GM10847 (cell line): ENCODE results near the gene CACNA1H.

Experiments
- POLR2A ChIP-seq: IDR thresholded peaks from 2 replicates; pipeline ENCODE4 v1.6.1; 2011; ENCODE audit not compliant: insufficient read length; ENCODE audit errors: extremely low read depth

The CACNA1H gene

DNA sequence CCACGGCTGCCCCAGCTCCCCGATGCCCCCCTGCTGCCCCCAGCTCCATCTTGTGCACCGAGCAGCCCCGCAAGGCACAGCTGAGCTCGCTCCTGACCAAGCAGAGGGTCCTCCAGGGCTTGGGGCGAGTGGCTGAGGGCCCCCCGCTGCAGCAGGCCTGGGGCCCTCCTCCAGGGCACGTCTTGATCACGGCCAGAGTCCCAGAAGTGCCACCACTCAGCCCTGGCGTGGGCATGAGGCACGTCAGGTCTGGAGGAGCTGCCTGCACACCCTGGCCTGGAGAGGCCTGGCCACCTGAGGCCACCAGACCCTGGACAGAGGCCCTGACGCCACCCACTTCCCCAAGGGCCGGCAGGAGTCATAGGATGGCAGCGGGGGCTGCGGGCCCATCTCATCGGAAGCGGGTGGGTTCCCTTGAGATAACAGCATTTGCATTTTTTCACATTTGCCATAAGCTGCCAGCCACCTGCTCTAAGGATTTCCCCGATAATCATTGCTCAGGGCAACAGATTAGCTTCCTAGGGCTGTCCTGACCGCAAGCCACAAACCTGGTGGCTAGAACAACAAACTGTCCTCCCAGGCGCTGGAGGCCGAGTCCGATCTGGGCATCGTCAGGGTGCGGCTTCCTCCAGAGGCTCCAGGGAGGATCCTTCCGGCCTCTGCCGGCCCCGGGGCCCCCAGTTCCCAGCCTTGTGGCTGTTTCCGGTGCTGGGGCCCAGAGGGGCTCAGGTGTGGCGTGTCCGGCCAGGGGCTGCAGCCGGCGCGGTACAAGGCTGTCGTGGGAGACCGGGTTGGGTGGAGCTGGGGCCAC, 32.9 kb upstream of the CACNA1H start:
- no peak for TF ChIP-seq POLR2A

DNA sequence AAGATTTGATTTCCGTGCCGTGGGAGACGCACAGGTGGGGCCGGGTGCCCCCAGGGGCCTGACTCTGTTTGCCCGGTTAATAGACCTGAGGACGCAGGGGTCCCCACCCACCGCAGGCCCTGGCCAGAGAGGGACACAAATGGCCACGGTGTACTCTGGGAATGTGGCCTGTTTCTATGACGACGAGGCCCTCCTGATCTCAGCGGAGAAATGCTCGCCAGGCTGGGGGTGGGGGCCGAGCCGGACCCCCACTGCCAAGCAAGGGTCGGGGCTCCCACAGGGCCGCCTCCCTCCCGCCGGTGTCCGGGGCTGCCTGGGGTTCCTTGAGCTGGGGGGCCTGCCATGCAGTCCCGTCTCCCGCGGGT, 32.3 kb upstream of the CACNA1H start:
- no peak for TF ChIP-seq POLR2A

- TF ChIP-seq POLR2A: no peak
Observed at GRCh38 chr16:1121009-1121408, 31.9 kb upstream of the CACNA1H start.

- no peak for TF ChIP-seq POLR2A
Observed at GRCh38 chr16:1121601-1122397, 31.1 kb upstream of the CACNA1H start.

- no peak for TF ChIP-seq POLR2A
Observed at GRCh38 chr16:1122398-1122765, 30.5 kb upstream of the CACNA1H start.

GRCh38 chr16:1123525-1124230, 29.2 kb upstream of the CACNA1H start:
- no peak for TF ChIP-seq POLR2A

GRCh38 chr16:1124291-1124690, 28.6 kb upstream of the CACNA1H start:
- TF ChIP-seq POLR2A: no peak

DNA sequence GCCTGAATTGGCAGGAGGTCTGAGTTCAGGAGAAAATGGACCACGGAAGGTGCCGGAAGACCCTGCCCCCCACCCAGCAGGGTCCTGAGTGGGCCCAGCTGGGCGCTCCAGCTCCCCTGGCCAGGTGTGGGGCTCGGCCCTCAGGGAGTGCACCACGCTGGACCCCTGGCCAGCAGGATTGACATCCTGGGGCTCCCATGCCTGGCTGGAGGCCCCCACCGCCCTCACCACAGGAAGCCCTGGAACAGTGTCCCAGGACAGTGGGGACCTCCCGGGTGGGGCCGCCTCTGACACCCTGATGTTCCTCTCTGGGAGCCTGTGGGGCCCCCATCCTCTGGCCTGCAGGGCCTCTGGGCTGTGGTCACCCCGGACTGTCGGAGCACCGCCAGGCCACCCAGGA, 28.1 kb upstream of the CACNA1H start:
- TF ChIP-seq POLR2A: no peak

DNA sequence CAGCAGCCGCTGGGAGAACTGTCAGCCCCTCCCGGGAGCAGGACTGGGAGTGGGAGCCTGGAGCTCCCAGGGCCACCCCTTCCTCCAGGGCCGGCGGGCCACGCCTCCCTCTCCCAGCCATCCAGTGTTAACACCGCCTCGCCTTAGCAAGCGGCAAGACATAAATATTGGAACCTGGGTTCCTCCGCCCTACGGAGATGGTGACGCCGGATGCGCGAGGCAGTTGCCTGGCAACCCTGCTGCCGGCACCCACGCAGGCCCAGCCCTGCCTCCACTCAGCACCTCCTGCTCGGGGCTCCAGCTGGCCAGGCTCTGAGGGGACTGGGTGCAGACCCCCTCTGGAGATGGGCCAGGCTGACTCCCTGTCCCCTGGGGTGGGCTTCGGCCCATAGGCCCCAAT, 27.4 kb upstream of the CACNA1H start:
- TF ChIP-seq POLR2A: no peak

DNA sequence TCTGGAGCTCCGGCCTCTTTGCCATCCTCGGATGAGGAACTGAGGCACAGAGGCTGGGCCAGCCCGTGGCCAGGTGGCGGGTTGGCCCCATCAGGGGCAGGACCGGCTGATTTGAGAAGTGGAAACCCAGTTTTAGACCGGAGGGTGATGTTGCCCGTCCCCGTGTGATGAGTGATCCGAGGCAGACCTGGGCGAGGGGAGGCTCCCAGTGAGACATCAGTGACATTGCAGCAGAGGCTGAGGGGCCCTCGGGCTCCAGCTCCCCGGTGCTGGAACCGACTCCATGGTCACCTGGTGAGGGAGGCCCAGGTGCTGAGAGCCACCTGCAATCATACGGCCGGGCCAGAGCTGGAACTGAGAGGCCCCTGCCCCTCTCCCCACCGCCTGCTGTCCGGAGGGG, 26.9 kb upstream of the CACNA1H start:
- no peak for TF ChIP-seq POLR2A

- TF ChIP-seq POLR2A: no peak
Observed at GRCh38 chr16:1126586-1126985, 26.3 kb upstream of the CACNA1H start.

DNA sequence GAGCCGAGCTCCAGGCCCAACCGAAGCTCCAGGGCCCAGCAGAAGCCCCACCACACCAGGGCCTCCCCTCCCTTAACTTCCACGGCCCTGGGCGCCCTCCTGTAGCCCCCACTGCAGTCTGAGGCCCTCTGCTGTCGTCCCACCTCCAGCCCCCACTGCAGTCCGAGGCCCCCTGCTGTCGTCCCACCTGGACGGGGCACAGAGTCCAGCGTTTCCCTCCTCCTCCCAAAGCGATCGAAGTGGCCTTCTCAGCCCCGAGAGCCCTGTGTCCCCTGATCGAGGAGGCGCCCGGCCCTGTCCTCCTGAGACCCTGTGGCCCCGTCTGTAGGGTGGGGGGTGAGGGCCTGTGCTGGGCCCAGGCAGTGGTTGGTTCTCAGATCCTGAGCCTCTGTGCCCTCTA, 25.8 kb upstream of the CACNA1H start:
- no peak for TF ChIP-seq POLR2A

DNA sequence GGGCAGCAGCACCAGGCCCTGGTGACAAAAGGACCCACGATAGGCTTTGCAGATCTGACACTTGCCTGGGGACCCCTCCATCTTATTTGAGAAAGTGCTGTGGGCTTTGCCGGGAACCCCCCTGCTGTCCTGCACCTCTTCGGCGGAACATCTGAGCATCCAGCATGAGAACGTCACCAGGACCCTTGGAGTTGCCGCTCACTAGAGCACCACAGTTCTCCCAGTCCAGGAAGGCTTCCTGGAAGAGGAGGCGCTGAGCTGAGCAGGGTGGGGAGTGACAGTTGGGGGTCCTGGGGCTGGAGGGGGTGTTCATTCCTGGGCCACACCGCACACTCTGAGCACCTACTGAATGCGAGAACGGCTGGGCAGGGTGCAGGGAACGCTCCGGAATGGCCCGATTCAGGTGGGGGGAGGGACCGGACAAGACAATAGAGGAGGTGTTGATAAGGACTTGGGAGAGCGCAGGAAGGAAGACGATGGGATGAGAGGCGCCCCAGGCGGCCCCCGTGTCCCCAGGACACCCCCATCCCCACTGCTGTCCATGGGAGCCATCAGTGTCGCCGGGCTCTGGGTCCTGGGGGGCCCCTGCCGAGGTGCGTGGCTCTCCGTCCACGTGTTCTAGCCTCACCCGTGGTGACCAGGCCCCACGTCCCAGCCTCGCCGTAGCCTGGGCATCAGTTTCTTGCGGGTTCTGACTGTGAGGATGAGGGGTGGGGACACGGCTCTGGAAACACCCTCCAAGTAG, 24.8 kb upstream of the CACNA1H start:
- TF ChIP-seq POLR2A: no peak

DNA sequence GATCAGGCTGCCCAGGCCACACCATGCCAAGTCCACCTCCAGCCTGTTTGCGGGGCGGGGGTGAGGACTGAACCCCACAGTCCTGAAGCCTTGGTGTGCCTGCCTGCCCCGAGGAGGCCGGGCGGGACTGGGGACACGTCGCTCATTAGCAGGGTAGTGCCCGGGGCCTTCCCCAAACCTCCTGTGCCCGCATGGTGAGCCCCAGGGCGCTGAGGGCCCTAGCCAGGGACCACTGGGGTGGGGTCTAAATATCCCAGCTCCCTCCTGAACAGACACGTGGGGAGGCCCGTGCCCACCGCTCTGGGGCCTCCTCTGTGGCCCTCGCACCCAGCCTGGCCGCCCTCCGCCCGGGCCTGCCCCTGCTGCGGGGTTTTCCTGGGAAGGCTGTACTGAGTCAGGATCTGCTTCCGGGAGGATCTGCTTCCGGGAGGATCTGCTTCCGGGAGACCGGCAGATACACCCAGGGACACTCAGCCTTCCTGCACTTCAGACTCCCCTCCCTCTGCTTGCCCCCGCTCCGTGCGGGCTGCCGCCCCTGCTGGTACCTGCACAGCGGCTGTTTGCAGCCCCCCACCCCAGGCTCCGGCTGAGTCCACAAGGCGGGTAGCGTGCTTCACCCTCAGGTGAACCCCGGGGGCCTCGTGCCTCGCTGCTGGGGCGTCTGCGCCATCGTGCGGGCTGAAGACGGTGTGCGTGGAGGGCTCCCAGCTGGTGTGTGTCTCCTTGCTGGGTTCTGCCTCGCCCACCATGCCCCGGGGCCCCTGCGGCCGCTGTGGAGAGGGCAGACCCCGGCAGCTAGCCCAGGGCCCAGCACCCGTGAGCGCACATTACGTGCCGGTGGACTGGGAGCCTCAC, 23.6 kb upstream of the CACNA1H start:
- TF ChIP-seq POLR2A: no peak
